ENCODE data around the gene MTRR.

MTRR gene

GRCh38 chr5:7868773-7869473 lies at the start of gene MTRR, which contains the start of gene FASTKD3:
MTRR (plus strand) TSS chr5:7869148; CDS start chr5:7870795, 1,647 bp downstream.
FASTKD3 (minus strand) TSS chr5:7869031; CDS start chr5:7868083, 948 bp downstream.
- ATAC-seq = peak; percentile 100
- DNase-seq = peak; percentile 89

DNA sequence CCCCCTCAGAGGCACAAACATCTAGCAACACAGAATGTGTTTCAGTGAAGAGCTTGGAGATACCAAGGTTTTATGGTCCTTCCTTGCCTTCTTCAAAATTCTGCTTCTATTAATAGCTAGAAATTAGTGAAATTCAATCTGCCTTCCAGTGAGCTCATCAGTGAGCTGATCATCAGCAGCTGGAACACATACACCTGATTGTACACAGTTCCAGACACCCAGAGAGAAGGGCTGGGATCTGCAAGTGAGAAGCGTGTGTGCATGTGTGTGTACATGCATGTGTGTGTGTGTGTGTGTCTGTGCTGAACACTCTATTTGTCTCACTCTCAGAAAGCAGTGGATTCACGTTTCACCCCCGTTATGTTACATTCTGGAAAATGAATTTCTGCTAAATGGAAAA lies 46.5 kb upstream of the MTRR start:
- ATAC-seq (no peak), DNase-seq (no peak)

DNA sequence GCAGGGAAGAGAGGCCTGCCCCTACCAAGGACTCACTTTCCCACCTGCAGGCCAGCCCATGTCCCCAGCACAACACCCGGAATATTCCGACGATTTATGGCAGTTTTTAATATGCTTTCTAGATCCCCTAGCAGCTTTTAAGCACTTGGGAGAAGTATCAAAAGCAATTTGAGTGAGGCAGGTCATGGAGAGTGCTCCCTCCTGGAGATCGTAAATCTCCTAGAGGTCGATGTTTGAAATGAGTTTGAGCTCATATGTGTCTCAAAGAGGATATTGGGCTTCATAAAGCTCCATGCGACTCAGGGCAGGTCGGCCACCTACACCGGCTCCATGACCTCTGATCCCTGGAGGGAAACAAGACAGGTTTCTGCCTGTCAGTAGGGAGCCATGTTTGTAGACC lies 45.4 kb upstream of the MTRR start:
- DNase-seq = no peak
- no peak for ATAC-seq

- DNase-seq (no peak), ATAC-seq (no peak)
Observed at GRCh38 chr5:7824995-7825394, 44.0 kb upstream of the MTRR start.

- DNase-seq (no peak), ATAC-seq (no peak)
Observed at GRCh38 chr5:7825630-7826029, 43.3 kb upstream of the MTRR start.

DNA sequence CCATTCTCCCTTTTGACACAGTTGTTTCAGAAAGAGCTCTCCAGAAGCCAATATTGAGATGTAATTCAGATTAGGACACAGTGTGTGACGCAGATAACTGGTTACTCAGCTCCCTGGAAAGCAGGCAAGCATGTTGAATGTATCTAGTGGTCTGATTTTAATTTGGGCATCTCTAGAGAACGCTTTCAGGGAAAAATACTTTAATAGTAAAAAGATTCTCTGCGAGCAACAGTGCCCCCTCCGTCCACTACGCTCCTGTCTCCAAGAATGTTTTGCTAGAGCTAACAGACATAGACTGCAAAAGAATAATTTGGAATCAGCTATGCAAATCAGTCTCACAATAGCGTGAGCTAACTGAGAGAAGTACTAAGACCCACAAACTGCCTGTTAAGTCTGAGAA lies 41.3 kb upstream of the MTRR start:
- DNase-seq (no peak), ATAC-seq (no peak)

GRCh38 chr5:7828269-7828668 lies 40.7 kb upstream of the MTRR start:
- DNase-seq = no peak
- ATAC-seq = no peak

GRCh38 chr5:7834982-7835381 lies 34.0 kb upstream of the MTRR start:
- no peak for ATAC-seq
- no peak for DNase-seq

GRCh38 chr5:7837403-7837802 lies 31.5 kb upstream of the MTRR start:
- ATAC-seq (no peak), DNase-seq (no peak)

- ATAC-seq = no peak
- no peak for DNase-seq
Observed at GRCh38 chr5:7842531-7842930, 26.4 kb upstream of the MTRR start.

- ATAC-seq (no peak), DNase-seq (no peak)
Observed at GRCh38 chr5:7844901-7845300, 24.0 kb upstream of the MTRR start.

DNA sequence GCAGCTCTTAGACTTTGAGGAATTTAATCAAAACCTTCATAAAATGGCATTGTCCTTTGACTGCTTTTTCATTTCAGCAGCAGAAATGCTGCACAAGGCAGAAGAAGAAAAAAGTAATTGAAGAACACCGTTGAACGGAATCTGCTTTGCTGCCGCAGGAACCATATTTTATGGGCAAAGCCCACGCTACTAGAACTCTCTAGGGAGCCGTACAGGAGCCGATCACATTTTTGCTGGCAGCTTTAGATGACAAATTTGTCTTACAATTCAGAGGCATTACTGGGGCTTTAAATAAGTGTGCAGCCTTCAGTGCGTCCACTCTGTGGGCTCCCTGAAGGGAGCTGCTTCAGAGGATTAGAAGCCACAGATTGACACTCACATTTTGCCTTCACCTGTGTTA lies 23.4 kb upstream of the MTRR start:
- DNase-seq (no peak), ATAC-seq (no peak)

DNA sequence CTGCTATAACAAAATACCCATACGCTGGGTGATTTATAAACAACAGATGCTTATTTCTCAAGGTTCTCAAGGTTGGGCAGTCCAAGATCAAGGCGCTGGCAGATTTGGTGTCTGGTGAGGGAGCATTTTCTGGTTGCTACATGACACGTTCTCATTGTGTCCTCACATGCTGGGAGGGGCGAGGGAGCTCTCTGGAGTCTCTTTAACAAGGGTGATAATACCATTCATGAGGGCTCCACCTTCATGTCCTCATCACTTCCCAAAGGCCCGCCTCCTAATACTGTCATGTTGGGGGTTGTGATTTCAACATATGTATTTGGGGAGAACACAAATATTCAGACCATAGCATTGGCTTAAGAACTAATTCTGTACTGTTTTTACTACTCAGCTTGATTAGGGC lies 22.6 kb upstream of the MTRR start:
- DNase-seq (no peak), ATAC-seq (no peak)

DNA sequence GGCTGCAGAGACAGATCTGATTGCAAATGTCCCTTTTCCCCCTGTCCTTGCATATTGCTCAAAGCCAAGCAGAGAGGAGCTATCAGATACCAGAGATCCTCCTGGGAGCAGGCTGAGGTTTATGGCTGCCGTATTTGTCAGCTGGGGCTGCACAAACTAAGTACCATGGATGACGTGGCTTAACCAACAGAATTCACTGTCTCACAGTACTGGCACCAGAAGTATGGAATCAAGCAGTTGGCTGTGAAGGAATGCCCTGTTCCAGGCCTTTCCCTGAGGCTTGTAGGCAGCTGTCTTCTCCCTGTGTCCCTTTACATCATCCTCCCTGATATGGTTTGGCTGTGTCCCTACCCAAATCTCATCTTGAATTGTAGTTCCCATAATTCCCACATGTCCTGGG lies 20.7 kb upstream of the MTRR start:
- DNase-seq (no peak), ATAC-seq (no peak)

- DNase-seq (no peak), ATAC-seq (peak; percentile 26)
Observed at GRCh38 chr5:7849681-7850394, 19.1 kb upstream of the MTRR start.

- peak; percentile 20 for DNase-seq
- ATAC-seq = peak; percentile 12
Observed at GRCh38 chr5:7850395-7851239, 18.3 kb upstream of the MTRR start, which contains the start of gene CFAP90. CFAP90 (minus strand) TSS chr5:7851133; CDS start chr5:7851021, 112 bp downstream.

- no peak for ATAC-seq
- DNase-seq = no peak
Observed at GRCh38 chr5:7851240-7851592, 17.7 kb upstream of the MTRR start.

DNA sequence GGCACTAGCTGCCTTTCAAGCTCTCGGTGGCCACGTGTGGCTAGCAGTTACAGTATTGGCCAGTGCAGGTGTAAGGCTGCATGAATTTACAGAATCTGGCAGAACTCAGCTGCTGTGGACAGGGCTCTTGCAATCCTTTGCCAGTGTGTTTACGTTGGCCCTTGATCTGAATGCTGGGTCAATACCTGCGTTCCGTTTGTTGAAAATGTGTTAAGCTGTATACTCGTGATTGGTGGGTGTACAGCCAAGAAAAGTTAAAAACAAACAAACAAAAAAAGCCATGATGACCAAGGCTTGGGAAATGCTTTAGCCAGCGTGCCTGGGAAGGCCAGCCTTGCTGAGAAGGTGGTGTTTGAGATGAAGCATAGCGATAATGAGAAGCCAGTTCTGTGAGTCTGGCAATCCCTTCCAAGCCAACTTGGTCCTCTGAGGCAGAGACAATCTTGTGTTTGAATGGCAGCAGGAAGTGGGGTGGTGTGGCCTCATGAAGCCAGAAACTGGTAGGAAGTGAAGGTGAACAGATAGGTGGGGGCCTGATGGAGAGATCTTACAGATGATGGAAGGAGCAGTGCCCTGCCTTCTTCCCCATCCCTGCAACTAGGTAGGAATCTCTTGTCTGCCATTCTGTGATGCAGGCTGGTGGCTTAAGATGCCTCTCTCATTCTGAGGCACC lies 17.2 kb upstream of the MTRR start:
- DNase-seq = no peak
- no peak for ATAC-seq

DNA sequence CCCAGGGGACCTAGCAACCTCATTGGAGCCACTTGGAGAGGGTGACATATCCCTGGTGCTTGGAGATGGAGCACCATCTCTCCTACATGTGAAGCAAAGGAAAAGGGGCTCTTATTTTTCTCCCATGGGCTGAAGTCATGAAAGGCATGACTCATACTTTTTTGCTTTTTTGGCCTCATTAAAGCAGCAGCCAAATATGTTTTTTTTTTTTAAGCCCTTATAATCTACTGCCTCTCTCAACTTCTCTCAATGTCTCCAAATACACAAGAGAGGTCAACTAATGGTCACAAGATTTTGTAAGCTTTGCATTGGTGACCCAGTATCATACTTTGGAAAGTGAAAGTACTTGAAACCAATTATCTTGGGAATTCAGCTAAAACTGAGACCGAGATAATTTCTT lies 16.4 kb upstream of the MTRR start:
- ATAC-seq (no peak), DNase-seq (no peak)

DNA sequence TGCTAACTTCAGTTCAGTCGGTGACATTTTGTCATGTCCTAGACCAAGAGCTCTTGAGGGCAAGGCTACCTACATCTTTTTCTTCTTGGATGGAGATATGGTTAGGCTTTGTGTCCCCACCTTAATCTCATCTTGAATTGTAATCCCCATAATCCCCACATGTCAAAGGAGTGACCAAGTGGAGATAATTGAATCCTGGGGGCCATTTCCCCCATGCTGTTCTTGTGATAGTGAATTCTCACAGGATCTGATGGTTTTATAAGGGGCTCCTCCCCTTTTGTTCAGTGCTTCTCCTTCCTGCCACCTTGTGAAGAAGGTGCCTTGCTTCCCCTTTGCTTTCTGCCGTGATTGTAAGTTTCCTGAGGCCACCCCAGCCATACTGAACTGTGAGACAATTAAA lies 16.0 kb upstream of the MTRR start:
- ATAC-seq = no peak

GRCh38 chr5:7855611-7856010 lies 13.3 kb upstream of the MTRR start:
- ATAC-seq (no peak), DNase-seq (no peak)

More for the DNA sequence above, 16.0 kb upstream of the MTRR start:
- no peak for DNase-seq

DNA sequence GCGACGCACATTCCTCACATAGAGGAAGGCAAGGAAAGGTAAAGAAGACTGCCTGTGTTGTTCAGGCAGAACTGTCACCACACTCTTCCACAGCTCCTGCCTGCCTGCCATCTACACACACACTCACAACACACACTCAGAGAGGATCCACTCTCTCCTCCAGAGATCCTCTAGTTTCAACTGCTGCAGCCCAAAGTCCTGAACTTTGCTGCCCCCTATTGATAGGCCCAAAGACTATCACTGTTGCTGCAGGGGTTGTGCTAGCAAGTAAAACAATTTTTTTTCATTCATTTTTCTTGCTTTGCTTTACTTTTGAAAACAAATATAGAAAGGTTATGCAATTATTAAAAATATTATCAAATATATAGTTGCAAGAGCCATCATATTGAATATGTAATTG lies 12.1 kb upstream of the MTRR start:
- peak; percentile 17 for DNase-seq
- ATAC-seq = peak; percentile 70
